ENCODE data around the gene TNPO1. TPM values are rescaled to one million over a fixed set of nuclear protein-coding genes. Genes with fewer than 3 reads are reported as not detected.

Gene TNPO1
- total and polyA plus RNA-seq, 9 of the 15 experiments (the other 6 are each of a cell fraction or from before 2014, with no cell fraction given), result 20.8 to 176 (median 97.9) TPM

DNA sequence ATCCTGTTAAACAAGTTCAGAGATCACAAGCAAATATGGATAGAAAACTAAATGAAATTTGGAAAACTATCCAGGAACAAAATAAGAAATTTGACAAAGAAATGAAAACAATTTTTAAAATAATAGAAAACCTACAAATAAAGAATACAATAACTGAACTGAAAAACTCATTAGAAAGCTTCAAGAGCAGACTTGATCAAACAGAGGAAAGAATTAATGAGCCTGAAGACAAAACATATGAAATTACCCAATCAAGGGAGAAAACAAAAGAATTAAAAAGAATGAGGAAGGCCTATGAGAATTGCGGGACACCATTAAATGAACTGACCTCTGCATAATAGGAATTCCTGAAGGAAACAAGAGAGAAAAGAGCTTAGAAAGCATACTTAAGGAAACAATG is 39.8 kb upstream of the TNPO1 start:
- TF ChIP-seq RFX1 (IDR thresholded peaks at IDR 0.05), result no peak
- TF ChIP-seq, protein P1, sequence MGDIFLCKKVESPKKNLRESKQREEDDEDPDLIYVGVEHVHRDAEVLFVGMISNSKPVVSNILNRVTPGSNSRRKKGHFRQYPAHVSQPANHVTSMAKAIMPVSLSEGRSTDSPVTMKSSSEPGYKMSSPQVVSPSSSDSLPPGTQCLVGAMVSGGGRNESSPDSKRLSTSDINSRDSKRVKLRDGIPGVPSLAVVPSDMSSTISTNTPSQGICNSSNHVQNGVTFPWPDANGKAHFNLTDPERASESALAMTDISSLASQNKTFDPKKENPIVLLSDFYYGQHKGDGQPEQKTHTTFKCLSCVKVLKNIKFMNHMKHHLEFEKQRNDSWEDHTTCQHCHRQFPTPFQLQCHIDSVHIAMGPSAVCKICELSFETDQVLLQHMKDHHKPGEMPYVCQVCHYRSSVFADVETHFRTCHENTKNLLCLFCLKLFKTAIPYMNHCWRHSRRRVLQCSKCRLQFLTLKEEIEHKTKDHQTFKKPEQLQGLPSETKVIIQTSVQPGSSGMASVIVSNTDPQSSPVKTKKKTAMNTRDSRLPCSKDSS (IDR thresholded peaks at IDR 0.05; ENCODE audit: low read depth, partially characterized antibody), result peak; percentile 55
- TF ChIP-seq TBP (optimal IDR thresholded peaks at IDR 0.05; ENCODE audit: low read depth, low read length), result no peak
- no peaks in the 10 kb centered on the region for H4K20me1 ChIP-seq (replicated peaks; ENCODE audit: control insufficient read depth, insufficient read depth, low read length)
- no peak overlapping the region for H3K9ac ChIP-seq (ENCODE audit: insufficient read depth in 1 of 2, low read depth in 2 of 2, low read length in 2 of 2)
- DNase-seq (ENCODE audit: extremely low read depth in 1 of 4, low spot score in 3 of 4) (no peak), FAIRE-seq (no peak), ATAC-seq (no peak)
- H3K79me2 ChIP-seq (ENCODE audit: control insufficient read depth, insufficient read depth, low read length), result no peaks in the 10 kb centered on the region
- H3K4me3 ChIP-seq, result no peak overlapping the region
- CTCF ChIA-PET (ENCODE audit: low intra/inter-chr PET ratio), result no interaction called here
- no peak overlapping the region for H2AFZ ChIP-seq (ENCODE audit: low read depth, low read length)
- no peaks in the 10 kb centered on the region for H3K9me1 ChIP-seq (ENCODE audit: control insufficient read depth, insufficient read depth, low read length)
- no TSS peak for BruUV-seq (replicated peaks)
- no peaks in the 10 kb centered on the region for H3K36me3 ChIP-seq (ENCODE audit: control insufficient read depth, insufficient read depth, low read length)
- H3K27ac ChIP-seq (ENCODE audit: extremely low read depth, low read depth, low read length), result no peak overlapping the region
- intact Hi-C loops (cut with micrococcal nuclease) (no loop called here), in situ Hi-C loops (cut with MboI) (no loop called here)
- 0% methylated on average over 1 of the region's 1 CpG for WGBS (ENCODE audit: insufficient coverage, low coverage, missing lambda C conversion rate)
- no peaks in the 10 kb centered on the region; the same call in 1 of the 2 replicates for H3K9me3 ChIP-seq (replicated peaks; ENCODE audit: control insufficient read depth, insufficient read depth, low read depth, low read length)
- no peak overlapping the region for H3K4me2 ChIP-seq (ENCODE audit: insufficient read depth, low read length)
- no peaks in the 10 kb centered on the region for H3K27me3 ChIP-seq (ENCODE audit: control insufficient read depth in 2 of 2, insufficient read depth in 2 of 2, low read length in 2 of 2)
- POLR2A ChIA-PET, result interaction anchor here (0.7 kb wide), 1 partner anchor 207 kb away, joined by 3 read pairs; no protein-coding TSS in a partner anchor
- H3K4me1 ChIP-seq (replicated peaks in 1 of 2; ENCODE audit: control insufficient read depth in 2 of 2, insufficient read depth in 2 of 2, low read length in 2 of 2), result no peaks in the 10 kb centered on the region

DNA sequence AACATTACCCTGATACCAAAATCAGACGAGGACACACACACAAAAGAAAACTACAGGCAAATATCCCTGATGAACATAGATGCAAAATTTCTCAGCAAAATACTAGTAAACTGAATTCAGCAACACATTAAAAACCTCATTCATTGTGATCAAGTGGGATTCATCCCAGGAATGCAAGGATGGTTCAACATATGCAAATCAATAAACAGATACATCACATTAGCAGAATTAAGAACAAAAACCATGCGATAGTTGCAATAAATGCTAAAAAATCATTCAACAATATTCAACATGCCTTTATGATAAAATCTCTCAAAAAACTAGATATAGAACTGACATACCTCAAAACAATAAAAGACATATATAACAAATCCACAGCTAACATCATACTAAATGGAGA is 36.9 kb upstream of the TNPO1 start:
- BruUV-seq (replicated peaks), result no TSS peak
- intact Hi-C loops (cut with micrococcal nuclease), result no loop called here

More for the DNA sequence above, 36.9 kb upstream of the TNPO1 start:
- Histone ChIP-seq H3K79me2 (ENCODE audit: control insufficient read depth, insufficient read depth, low read length) (no peaks in the 10 kb centered on the region), H3K9me3 (replicated peaks; ENCODE audit: control insufficient read depth, insufficient read depth, low read depth, low read length) (no peaks in the 10 kb centered on the region; the same call in 1 of the 2 replicates), H3K4me1 (replicated peaks in 1 of 2; ENCODE audit: control insufficient read depth in 2 of 2, insufficient read depth in 2 of 2, low read length in 2 of 2) (no peaks in the 10 kb centered on the region), H3K27me3 (ENCODE audit: control insufficient read depth in 2 of 2, insufficient read depth in 2 of 2, low read length in 2 of 2) (no peaks in the 10 kb centered on the region), H3K36me3 (ENCODE audit: control insufficient read depth, insufficient read depth, low read length) (no peaks in the 10 kb centered on the region), H2AFZ (ENCODE audit: low read depth, low read length) (no peak overlapping the region), H3K27ac (ENCODE audit: extremely low read depth, low read depth, low read length) (no peak overlapping the region), H3K4me3 (no peak overlapping the region), H3K9me1 (ENCODE audit: control insufficient read depth, insufficient read depth, low read length) (no peaks in the 10 kb centered on the region), H3K9ac (ENCODE audit: insufficient read depth in 1 of 2, low read depth in 2 of 2, low read length in 2 of 2) (no peak overlapping the region), H4K20me1 (replicated peaks; ENCODE audit: control insufficient read depth, insufficient read depth, low read length) (no peaks in the 10 kb centered on the region), H3K4me2 (ENCODE audit: insufficient read depth, low read length) (no peak overlapping the region)
- ATAC-seq (no peak), FAIRE-seq (no peak), DNase-seq (ENCODE audit: extremely low read depth in 1 of 4, low spot score in 3 of 4) (no peak)
- WGBS (ENCODE audit: insufficient coverage, low coverage, missing lambda C conversion rate), result 7% methylated on average over 2 of the region's 2 CpGs
- in situ Hi-C loops (cut with MboI), result no loop called here
- TF ChIP-seq, protein P1 (IDR thresholded peaks at IDR 0.05; ENCODE audit: low read depth, partially characterized antibody), result peak; percentile 37
- TF ChIP-seq SUPT5H (IDR thresholded peaks at IDR 0.05) (no peak), ZNF324 (CRISPR knock-in tag; IDR thresholded peaks at IDR 0.05) (peak; percentile 93)
- ChIA-PET CTCF (ENCODE audit: low intra/inter-chr PET ratio) (no interaction called here), POLR2A (no interaction called here)
